ENCODE measurements around the gene CALHM6. TPM values are rescaled to one million over a fixed set of nuclear protein-coding genes. Genes with fewer than 3 reads are reported as not detected.

Gene CALHM6
- polyA plus RNA-seq, 3 donors: 47.7 to 367 (median 261) TPM

GRCh38 chr6:116459927-116460326 is 1.2 kb upstream of the CALHM6 start:
- H2AFZ ChIP-seq (ENCODE audit: insufficient read depth, low read depth, low read length, poor library complexity, severe bottlenecking): no peak overlapping the region
- DNase-seq: no peak
- H3K36me3 ChIP-seq (replicated peaks in 1 of 2; ENCODE audit: control insufficient read depth in 1 of 2, insufficient read depth in 2 of 2, low read length in 2 of 2): no peaks in the 10 kb centered on the region
- H3K27me3 Mint-ChIP-seq (ENCODE audit: low read depth in 3 of 3): peaks cover 0 to 3% (median 2%) of the 10 kb centered on the region in 3 donors
- intact Hi-C loops (cut with micrococcal nuclease): no loop called here
- peaks cover 59% of the 10 kb centered on the region for H3K4me1 Mint-ChIP-seq
- H3K9me3 Mint-ChIP-seq: peaks cover 0 to 1% (median 0%) of the 10 kb centered on the region in 7 donors
- peaks cover 8 to 11% of the 10 kb centered on the region in 2 donors for H3K36me3 Mint-ChIP-seq
- no peak overlapping the region for H3K4me3 ChIP-seq (replicated peaks in 1 of 3; ENCODE audit: low read depth in 2 of 3, low read length in 3 of 3)
- peaks cover 14% of the 10 kb centered on the region for H3K79me2 ChIP-seq (ENCODE audit: insufficient read depth, low read length)
- no peak overlapping the region for H3K4me2 ChIP-seq (replicated peaks; ENCODE audit: extremely low read depth, low read length, poor library complexity, severe bottlenecking)
- H3K4me3 Mint-ChIP-seq: no peak overlapping the region
- H3K27ac Mint-ChIP-seq: no peak overlapping the region
- H3K9ac ChIP-seq (ENCODE audit: insufficient read depth, low read length, poor library complexity, severe bottlenecking): no peak overlapping the region
- no peak for TF ChIP-seq CTCF (IDR thresholded peaks at IDR 0.05)
- H4K20me1 ChIP-seq (ENCODE audit: insufficient read depth, low read length): no peaks in the 10 kb centered on the region
- no peak overlapping the region for H3K27ac ChIP-seq (ENCODE audit: low read depth in 1 of 2, low read length in 2 of 2)
- 84% methylated on average over 3 of the region's 4 CpGs for WGBS (ENCODE audit: insufficient coverage)
- no peaks in the 10 kb centered on the region for H3K9me3 ChIP-seq (replicated peaks in 1 of 2; ENCODE audit: control insufficient read depth in 1 of 2, insufficient read depth in 1 of 2, low read length in 2 of 2)
- H3K27me3 ChIP-seq (ENCODE audit: control insufficient read depth in 2 of 2, insufficient read depth in 2 of 2, low read length in 2 of 2): no peaks in the 10 kb centered on the region
- peaks cover 47 to 63% of the 10 kb centered on the region in 2 donors for H3K4me1 ChIP-seq (ENCODE audit: control insufficient read depth in 1 of 2, insufficient read depth in 2 of 2, low read length in 2 of 2)

GRCh38 chr6:116461932-116462885 is 1.0 kb downstream of the CALHM6 start:
- Mint-ChIP-seq H3K4me1 (peaks cover 68% of the 10 kb centered on the region), H3K27ac (peak overlapping the region; percentile 79 to 91 (median 87))

More at GRCh38 chr6:116461932-116462885, 1.0 kb downstream of the CALHM6 start:
- Histone ChIP-seq H3K9ac (ENCODE audit: insufficient read depth, low read length, poor library complexity, severe bottlenecking) (peak overlapping the region; percentile 69), H3K4me1 (ENCODE audit: control insufficient read depth in 1 of 2, insufficient read depth in 2 of 2, low read length in 2 of 2) (peaks cover 47 to 69% of the 10 kb centered on the region in 2 donors), H3K27me3 (ENCODE audit: control insufficient read depth in 2 of 2, insufficient read depth in 2 of 2, low read length in 2 of 2) (no peaks in the 10 kb centered on the region), H3K79me2 (ENCODE audit: insufficient read depth, low read length) (peaks cover 14% of the 10 kb centered on the region), H3K4me2 (replicated peaks; ENCODE audit: extremely low read depth, low read length, poor library complexity, severe bottlenecking) (peak overlapping the region; percentile 78), H3K4me3 (replicated peaks in 1 of 3; ENCODE audit: low read depth in 2 of 3, low read length in 3 of 3) (peak overlapping the region; percentile 38 to 75 (median 59)), H3K9me3 (replicated peaks in 1 of 2; ENCODE audit: control insufficient read depth in 1 of 2, insufficient read depth in 1 of 2, low read length in 2 of 2) (no peaks in the 10 kb centered on the region), H3K27ac (ENCODE audit: low read depth in 1 of 2, low read length in 2 of 2) (peak overlapping the region; percentile 61 to 68), H2AFZ (ENCODE audit: insufficient read depth, low read depth, low read length, poor library complexity, severe bottlenecking) (peak overlapping the region; percentile 88), H4K20me1 (ENCODE audit: insufficient read depth, low read length) (no peaks in the 10 kb centered on the region), H3K36me3 (replicated peaks in 1 of 2; ENCODE audit: control insufficient read depth in 1 of 2, insufficient read depth in 2 of 2, low read length in 2 of 2) (no peaks in the 10 kb centered on the region)
- no peak for TF ChIP-seq CTCF (IDR thresholded peaks at IDR 0.05)
- peaks cover 0 to 3% (median 2%) of the 10 kb centered on the region in 3 donors for H3K27me3 Mint-ChIP-seq (ENCODE audit: low read depth in 3 of 3)
- DNase-seq: peak; percentile 62 to 73 (median 63)
- peak overlapping the region; percentile 87 to 93 for H3K4me3 Mint-ChIP-seq
- peaks cover 0 to 3% (median 0%) of the 10 kb centered on the region in 7 donors for H3K9me3 Mint-ChIP-seq
- intact Hi-C loops (cut with micrococcal nuclease): loop anchor here in 1 of 2 donors (2.0 kb wide), 1 partner anchor 13 kb away; no protein-coding TSS in a partner anchor
- H3K36me3 Mint-ChIP-seq: peaks cover 8 to 11% of the 10 kb centered on the region in 2 donors
- under 1% methylated on average over 70 of the region's 84 CpGs for WGBS (ENCODE audit: insufficient coverage)
